CD4-positive, alpha-beta T cell (primary cell): ENCODE results near the gene RUVBL2. TPM values are rescaled to one million over a fixed set of nuclear protein-coding genes. Genes with fewer than 3 reads are reported as not detected.

ENCODE experiments used
- ATAC-seq: fragments of 200-7000 bp; cut with Tn5 transposase; one replicate; pipeline ENCODE4 v1.10.0; 2022; ENCODE audit warnings: mild to moderate bottlenecking; ENCODE audit not compliant: poor library complexity
- CTCF ChIA-PET: fragments of 350-600 bp; sonication (Branson Sonifier 250); formaldehyde crosslinking; loops from one replicate; lab custom pipeline; 2021; ENCODE audit warnings: antibody characterized with exemption, inconsistent platforms; lab: Charles Lee
- POLR2A ChIA-PET: fragments of 350-600 bp; sonication (Branson Sonifier 250); formaldehyde crosslinking; loops from one replicate; lab custom pipeline; 2021; ENCODE audit warnings: antibody characterized with exemption, inconsistent platforms; lab: Charles Lee
- DNase-seq, 14 experiments: peaks; one replicate each; pipeline ENCODE4 v3.0.0-alpha.2; 2013 to 2020; ENCODE audit warnings: mixed read lengths in 2 of 14
- H3K27ac ChIP-seq, 2 donors: one replicate each; pipeline versions ENCODE4 v1.5.1 to v1.7.0; 2013; ENCODE audit warnings: low read length in 2 of 2, low read depth in 1 of 2, mild to moderate bottlenecking in 1 of 2
- H3K27me3 ChIP-seq, 2 experiments: 1 replicate in 1 of 2; 2 replicates in 1 of 2; pipeline versions ENCODE4 v1.6.1 to v1.7.0; 2013; ENCODE audit warnings: low read length in 2 of 2, control low read depth in 1 of 2, mild to moderate bottlenecking in 1 of 2, moderate library complexity in 1 of 2; ENCODE audit not compliant: insufficient read depth in 2 of 2, control insufficient read depth in 1 of 2
- H3K36me3 ChIP-seq: one replicate; pipeline ENCODE4 v1.6.1; 2013; ENCODE audit warnings: low read length, control low read depth; ENCODE audit not compliant: insufficient read depth
- H3K4me1 ChIP-seq: one replicate; pipeline ENCODE4 v1.6.1; 2013; ENCODE audit warnings: low read length, control low read depth; ENCODE audit not compliant: insufficient read depth
- H3K4me3 ChIP-seq: one replicate; pipeline ENCODE4 v1.5.1; 2013; ENCODE audit warnings: mild to moderate bottlenecking, low read length, moderate library complexity
- H3K9me3 ChIP-seq, 2 experiments: 1 replicate in 1 of 2; 2 replicates in 1 of 2; pipeline versions ENCODE4 v1.6.1 to v1.7.0; 2013; ENCODE audit warnings: low read length in 2 of 2, mild to moderate bottlenecking in 2 of 2, control low read depth in 1 of 2, moderate library complexity in 1 of 2; ENCODE audit not compliant: control insufficient read depth in 1 of 2, insufficient read depth in 1 of 2
- H3K27ac Mint-ChIP-seq: one replicate; pipeline ENCODE4 v1.8.0; 2020; ENCODE audit warnings: mixed read lengths
- H3K27me3 Mint-ChIP-seq: one replicate; pipeline ENCODE4 v1.8.0; 2021; ENCODE audit warnings: mixed read lengths
- H3K36me3 Mint-ChIP-seq: one replicate; pipeline ENCODE4 v1.8.0; 2021; ENCODE audit warnings: low read depth, mixed read lengths
- H3K4me1 Mint-ChIP-seq: one replicate; pipeline ENCODE4 v1.8.0; 2021; ENCODE audit warnings: low read depth, mixed read lengths
- H3K4me3 Mint-ChIP-seq: one replicate; pipeline ENCODE4 v1.8.0; 2020; ENCODE audit warnings: mild to moderate bottlenecking, mixed read lengths
- H3K9me3 Mint-ChIP-seq: one replicate; pipeline ENCODE4 v1.8.0; 2020; ENCODE audit warnings: mixed read lengths
- intact Hi-C, 2 experiments: fragments of 100-400 bp; cut with DNase I in 1 of 2; cut with micrococcal nuclease in 1 of 2; formaldehyde crosslinking; loops; one replicate each; pipeline versions ENCODE4 v1.15.1 to v1.9.0; 2023 to 2025; cut with DNase I, micrococcal nuclease
- total RNA-seq, 174 experiments: library from RNA in 2 of 174; stranded (reverse) in 2 of 174; gene quantifications; one replicate each; pipeline ENCODE4 v1.2.3 and lab custom pipeline; 2021 to 2026
- TF ChIP-seq, protein P1 (sequence below): fragments of 200-600 bp; IDR thresholded peaks from one replicate; pipeline ENCODE4 v1.8.0; 2022; ENCODE audit warnings: antibody characterized with exemption, mild to moderate bottlenecking

The RUVBL2 gene
- total RNA-seq, 2 experiments from 2014 or later = 10.7 to 12.3 TPM

- TF ChIP-seq, protein P1, sequence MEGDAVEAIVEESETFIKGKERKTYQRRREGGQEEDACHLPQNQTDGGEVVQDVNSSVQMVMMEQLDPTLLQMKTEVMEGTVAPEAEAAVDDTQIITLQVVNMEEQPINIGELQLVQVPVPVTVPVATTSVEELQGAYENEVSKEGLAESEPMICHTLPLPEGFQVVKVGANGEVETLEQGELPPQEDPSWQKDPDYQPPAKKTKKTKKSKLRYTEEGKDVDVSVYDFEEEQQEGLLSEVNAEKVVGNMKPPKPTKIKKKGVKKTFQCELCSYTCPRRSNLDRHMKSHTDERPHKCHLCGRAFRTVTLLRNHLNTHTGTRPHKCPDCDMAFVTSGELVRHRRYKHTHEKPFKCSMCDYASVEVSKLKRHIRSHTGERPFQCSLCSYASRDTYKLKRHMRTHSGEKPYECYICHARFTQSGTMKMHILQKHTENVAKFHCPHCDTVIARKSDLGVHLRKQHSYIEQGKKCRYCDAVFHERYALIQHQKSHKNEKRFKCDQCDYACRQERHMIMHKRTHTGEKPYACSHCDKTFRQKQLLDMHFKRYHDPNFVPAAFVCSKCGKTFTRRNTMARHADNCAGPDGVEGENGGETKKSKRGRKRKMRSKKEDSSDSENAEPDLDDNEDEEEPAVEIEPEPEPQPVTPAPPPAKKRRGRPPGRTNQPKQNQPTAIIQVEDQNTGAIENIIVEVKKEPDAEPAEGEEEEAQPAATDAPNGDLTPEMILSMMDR = no peak
- ChIA-PET POLR2A (interaction anchor here (1.4 kb wide), 1 partner anchor 11 kb away, joined by 3 read pairs; no protein-coding TSS in a partner anchor), CTCF (interaction anchor here (1.1 to 2.6 kb wide), 4 partner anchors 69 to 181 kb away, joined by 9 to 31 read pairs (median 12); partner anchors contain the start of genes HSD17B14 and NUCB1)
- ATAC-seq (no peak), DNase-seq (peak in 1 of 14 experiments; percentile 37)
- no peak overlapping the region for H3K27ac Mint-ChIP-seq
- peaks cover 65% of the 10 kb centered on the region for H3K36me3 Mint-ChIP-seq
- intact Hi-C loops = loop anchor here (2.0 to 5.0 kb wide), 6 partner anchors 37 to 322 kb away; partner anchors contain the start of genes CA11 (in 1 of the 2), DHDH (in 1 of the 2) and PPP1R15A (in 1 of the 2)
- no peaks in the 10 kb centered on the region for H3K27me3 Mint-ChIP-seq
- H3K4me3 Mint-ChIP-seq = no peak overlapping the region
- H3K9me3 Mint-ChIP-seq = no peaks in the 10 kb centered on the region
- Histone ChIP-seq H3K4me3 (no peak overlapping the region), H3K9me3 (peaks cover 0 to 3% of the 10 kb centered on the region in 2 experiments), H3K27ac (no peak overlapping the region), H3K4me1 (peaks cover 29% of the 10 kb centered on the region), H3K27me3 (peaks cover 0 to 2% of the 10 kb centered on the region in 2 experiments), H3K36me3 (peaks cover 55% of the 10 kb centered on the region)
- H3K4me1 Mint-ChIP-seq = peaks cover 27% of the 10 kb centered on the region
These were observed 24.2 kb upstream of the RUVBL2 start for GRCh38 chr19:48969276-48970138.

DNA sequence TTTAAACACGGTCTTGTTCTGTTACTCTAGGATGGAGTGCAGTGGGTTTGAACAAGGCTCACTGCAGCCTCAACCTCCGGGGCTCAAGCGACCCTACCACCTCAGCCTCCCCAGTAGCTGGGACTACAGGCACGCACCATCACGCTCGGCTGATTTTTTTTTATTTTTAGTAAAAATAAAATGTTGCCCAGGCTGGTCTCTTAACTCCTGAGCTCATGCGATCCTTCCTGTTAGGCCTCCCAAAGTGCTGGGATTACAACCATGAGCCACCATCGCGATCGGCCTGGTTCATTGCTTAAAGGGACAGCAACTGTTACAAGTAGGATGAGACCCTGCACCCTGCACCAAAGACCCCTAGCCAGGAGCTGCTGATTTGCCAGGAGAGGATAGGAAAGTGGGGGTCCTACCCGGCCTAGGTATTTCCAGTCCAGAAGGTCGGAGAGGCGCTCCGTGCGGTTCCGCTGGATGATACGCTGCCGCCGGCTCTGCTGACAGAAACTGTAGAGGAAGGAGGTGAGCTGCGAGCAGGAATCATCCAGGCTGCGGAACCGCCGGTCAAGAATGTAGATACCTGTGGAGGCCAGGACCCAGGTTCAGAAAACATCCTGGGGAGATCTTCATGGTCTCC, 23.4 kb upstream of the RUVBL2 start:
- Mint-ChIP-seq H3K4me1 (peaks cover 19% of the 10 kb centered on the region), H3K36me3 (peaks cover 63% of the 10 kb centered on the region), H3K27me3 (no peaks in the 10 kb centered on the region), H3K9me3 (no peaks in the 10 kb centered on the region), H3K4me3 (no peak overlapping the region), H3K27ac (no peak overlapping the region)
- Histone ChIP-seq H3K27ac (no peak overlapping the region), H3K27me3 (peaks cover 0 to under 1% of the 10 kb centered on the region in 2 experiments), H3K9me3 (peaks cover 0 to 3% of the 10 kb centered on the region in 2 experiments), H3K4me3 (no peak overlapping the region), H3K4me1 (peaks cover 21% of the 10 kb centered on the region), H3K36me3 (peaks cover 60% of the 10 kb centered on the region)
- ChIA-PET POLR2A (interaction anchor here (0.7 to 1.4 kb wide), 7 partner anchors 8 to 175 kb away, joined by 3 to 9 read pairs (median 5); partner anchors contain the start of genes GYS1 and RUVBL2), CTCF (interaction anchor here (0.5 to 2.6 kb wide), 28 partner anchors 8 to 336 kb away, joined by 3 to 31 read pairs (median 4); partner anchors contain the start of genes DHDH, GYS1, HSD17B14 and NUCB1)
- intact Hi-C loops = loop anchor here (2.0 to 5.0 kb wide), 4 partner anchors 38 to 175 kb away; partner anchors contain the start of genes DHDH (in 1 of the 2) and PPP1R15A (in 1 of the 2)
- ATAC-seq (no peak), DNase-seq (no peak)
- TF ChIP-seq, protein P1 = no peak

- Mint-ChIP-seq H3K9me3 (no peaks in the 10 kb centered on the region), H3K36me3 (peaks cover 58% of the 10 kb centered on the region), H3K4me3 (peak overlapping the region; percentile 21), H3K4me1 (peaks cover 12% of the 10 kb centered on the region), H3K27me3 (no peaks in the 10 kb centered on the region), H3K27ac (peak overlapping the region; percentile 16)
- peak; percentile 68 to 92 (median 79) for DNase-seq
- H3K36me3 ChIP-seq = peaks cover 60% of the 10 kb centered on the region
- intact Hi-C loops = loop anchor here (1.0 to 5.0 kb wide), 5 partner anchors 39 to 183 kb away; partner anchors contain the start of genes DHDH (in 1 of the 2) and PPP1R15A (in 1 of the 2)
- ChIA-PET POLR2A (interaction anchor here (0.7 to 1.4 kb wide), 7 partner anchors 9 to 176 kb away, joined by 3 to 9 read pairs (median 5); partner anchors contain the start of genes GYS1 and RUVBL2), CTCF (interaction anchor here (0.5 to 2.6 kb wide), 28 partner anchors 8 to 337 kb away, joined by 3 to 31 read pairs (median 4); partner anchors contain the start of genes DHDH, GYS1, HSD17B14 and NUCB1)
- H3K4me3 ChIP-seq = no peak overlapping the region
- TF ChIP-seq, protein P1 = peak; percentile 95
- H3K27me3 ChIP-seq = no peaks in the 10 kb centered on the region
- no peak overlapping the region for H3K27ac ChIP-seq
- peaks cover 18% of the 10 kb centered on the region for H3K4me1 ChIP-seq
- ATAC-seq = peak; percentile 95
- peaks cover 0 to 3% of the 10 kb centered on the region in 2 experiments for H3K9me3 ChIP-seq
These were observed 22.7 kb upstream of the RUVBL2 start for GRCh38 chr19:48970923-48971395.
